Nephron progenitor cell (in vitro differentiated cells): ENCODE measurements around the gene FGF8.

Source experiments
- DNase-seq: peaks from one replicate; pipeline ENCODE4 v3.0.0; 2021
- H3K27ac Mint-ChIP-seq: 2 replicates; pipeline ENCODE4 v1.8.0; 2021; ENCODE audit warnings: mild to moderate bottlenecking, moderate library complexity, mixed read lengths
- H3K27me3 Mint-ChIP-seq: 2 replicates; pipeline ENCODE4 v1.8.0; 2021; ENCODE audit warnings: mild to moderate bottlenecking, low read depth, mixed read lengths; ENCODE audit not compliant: poor library complexity
- H3K36me3 Mint-ChIP-seq: 2 replicates; pipeline ENCODE4 v1.8.0; 2021; ENCODE audit warnings: low read depth, mixed read lengths
- H3K4me1 Mint-ChIP-seq: 2 replicates; pipeline ENCODE4 v1.8.0; 2021; ENCODE audit warnings: mixed read lengths
- H3K4me3 Mint-ChIP-seq: 2 replicates; pipeline ENCODE4 v1.8.0; 2021; ENCODE audit warnings: mild to moderate bottlenecking, moderate library complexity, mixed read lengths
- H3K9me3 Mint-ChIP-seq: 2 replicates; pipeline ENCODE4 v1.8.0; 2021; ENCODE audit warnings: mild to moderate bottlenecking, moderate library complexity, mixed read lengths
- CTCF ChIP-seq: fragments of 200-600 bp; sonication (generic); IDR thresholded peaks from 2 replicates; pipeline ENCODE4 v1.5.0; 2021; ENCODE audit warnings: antibody characterized with exemption

Gene FGF8

DNA sequence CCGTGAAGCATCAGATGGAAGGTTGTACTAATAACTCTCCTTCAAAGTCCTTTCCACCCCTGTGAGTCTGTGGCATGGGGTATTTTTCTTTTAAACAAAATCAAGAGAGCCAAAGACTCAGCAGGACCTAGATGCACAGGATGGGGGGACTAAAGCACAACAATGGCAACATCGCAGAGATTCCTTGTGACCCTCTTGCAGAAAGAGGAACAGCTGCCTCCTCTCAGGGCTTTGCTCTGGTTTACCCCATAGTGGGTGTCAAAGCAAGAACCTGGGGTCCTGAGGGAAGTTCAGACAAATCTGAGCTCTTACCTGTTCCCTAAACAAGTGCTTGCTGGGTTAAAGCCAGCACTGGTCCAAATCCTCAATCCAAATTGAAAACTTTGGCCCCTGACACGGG lies 39.2 kb downstream of the FGF8 start:
- DNase-seq = no peak
- H3K36me3 Mint-ChIP-seq = no peaks in the 10 kb centered on the region
- H3K4me1 Mint-ChIP-seq = peaks cover 17% of the 10 kb centered on the region
- H3K27me3 Mint-ChIP-seq = no peaks in the 10 kb centered on the region
- H3K9me3 Mint-ChIP-seq = no peaks in the 10 kb centered on the region
- no peak overlapping the region for H3K27ac Mint-ChIP-seq
- H3K4me3 Mint-ChIP-seq = no peak overlapping the region
- TF ChIP-seq CTCF = no peak

- DNase-seq = no peak
- Mint-ChIP-seq H3K27me3 (peaks cover 2% of the 10 kb centered on the region), H3K27ac (no peak overlapping the region), H3K9me3 (no peaks in the 10 kb centered on the region), H3K36me3 (no peaks in the 10 kb centered on the region), H3K4me3 (no peak overlapping the region), H3K4me1 (peaks cover 13% of the 10 kb centered on the region)
- TF ChIP-seq CTCF = no peak
These were observed 43.8 kb downstream of the FGF8 start for GRCh38 chr10:101732096-101732495.

DNA sequence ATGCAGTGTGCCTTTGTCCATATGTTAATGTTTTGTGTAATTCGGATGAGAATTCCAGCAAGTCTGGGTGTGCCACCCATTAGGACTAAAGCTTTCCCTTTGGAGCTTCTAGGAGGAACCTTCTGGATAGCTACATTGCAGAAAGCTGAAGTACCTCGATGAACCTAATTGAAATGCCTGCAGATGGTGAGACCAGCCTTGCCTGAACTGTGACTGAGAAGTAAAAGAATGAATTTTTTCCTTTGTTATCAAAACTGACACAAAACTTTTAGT lies 49.9 kb downstream of the FGF8 start:
- H3K4me1 Mint-ChIP-seq = peaks cover 45% of the 10 kb centered on the region
- no peaks in the 10 kb centered on the region for H3K9me3 Mint-ChIP-seq
- H3K27me3 Mint-ChIP-seq = peaks cover 2% of the 10 kb centered on the region
- no peak for TF ChIP-seq CTCF
- H3K27ac Mint-ChIP-seq = peak overlapping the region; percentile 83
- no peak for DNase-seq
- H3K4me3 Mint-ChIP-seq = no peak overlapping the region
- H3K36me3 Mint-ChIP-seq = no peaks in the 10 kb centered on the region

DNA sequence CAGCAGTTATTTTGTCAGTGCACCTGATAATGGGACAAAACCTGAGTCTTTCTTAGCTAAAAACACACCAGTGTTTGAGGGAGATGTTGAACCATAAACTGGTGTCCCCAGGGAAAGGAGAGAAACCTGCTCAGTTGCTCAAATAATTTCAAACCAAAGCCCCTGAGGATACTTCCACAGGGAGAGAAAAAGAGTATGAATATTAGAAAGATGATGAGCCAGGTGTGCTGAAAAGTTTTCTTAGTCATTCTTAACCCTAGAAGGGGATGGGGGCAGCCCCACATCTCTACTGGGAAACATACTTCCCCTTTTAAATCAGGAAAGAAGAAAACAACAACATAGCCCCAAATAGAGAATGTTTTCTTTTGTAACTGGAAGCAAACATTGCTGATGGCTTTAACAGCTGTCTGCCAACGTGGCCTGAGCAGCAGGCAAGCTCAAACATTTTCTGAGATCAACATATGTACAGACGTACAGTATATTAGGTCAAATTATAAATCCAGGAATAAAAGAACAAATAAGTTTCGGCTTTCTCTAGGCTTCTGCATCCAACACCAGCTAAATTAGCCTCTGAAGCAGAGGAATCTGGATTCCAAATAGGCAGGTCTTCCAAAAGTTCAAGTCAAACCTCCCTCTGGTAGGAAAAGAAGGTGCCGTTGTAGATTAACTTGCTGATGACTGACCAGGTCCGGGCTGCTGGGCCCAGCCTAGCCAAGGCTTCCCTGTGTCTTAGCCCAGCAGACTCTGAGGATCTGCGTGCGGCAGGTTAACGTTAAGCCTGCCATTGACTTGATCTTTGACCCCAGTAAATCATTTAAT lies 50.4 kb downstream of the FGF8 start:
- Mint-ChIP-seq H3K27ac (peak overlapping the region; percentile 83), H3K36me3 (no peaks in the 10 kb centered on the region), H3K27me3 (peaks cover 4% of the 10 kb centered on the region), H3K4me1 (peaks cover 48% of the 10 kb centered on the region), H3K4me3 (no peak overlapping the region), H3K9me3 (no peaks in the 10 kb centered on the region)
- no peak for DNase-seq
- TF ChIP-seq CTCF = no peak

DNA sequence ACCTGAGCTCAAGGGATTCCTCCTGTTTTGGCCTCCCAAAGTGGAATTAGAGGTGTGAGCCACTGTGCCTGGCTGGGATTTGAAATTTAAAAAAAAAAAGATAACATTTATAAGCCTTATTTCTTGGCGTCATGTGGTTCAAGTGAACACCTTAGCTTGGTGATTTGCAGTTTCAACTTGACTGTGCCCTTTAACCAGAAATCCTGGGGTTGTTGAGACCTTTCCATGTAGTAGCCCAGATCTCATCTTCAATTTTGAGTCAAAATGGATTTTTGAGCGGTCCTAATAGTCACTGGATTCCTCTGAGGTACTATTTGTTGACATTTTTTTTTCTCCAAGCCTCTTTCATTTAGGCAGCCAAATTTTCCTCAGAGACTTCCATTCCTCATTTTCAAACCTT lies 51.5 kb downstream of the FGF8 start:
- peaks cover 48% of the 10 kb centered on the region for H3K4me1 Mint-ChIP-seq
- DNase-seq = no peak
- no peaks in the 10 kb centered on the region for H3K36me3 Mint-ChIP-seq
- no peaks in the 10 kb centered on the region for H3K9me3 Mint-ChIP-seq
- peak overlapping the region; percentile 83 for H3K27ac Mint-ChIP-seq
- no peak for TF ChIP-seq CTCF
- H3K27me3 Mint-ChIP-seq = peaks cover 6% of the 10 kb centered on the region
- no peak overlapping the region for H3K4me3 Mint-ChIP-seq

GRCh38 chr10:101723176-101723575 lies 52.7 kb downstream of the FGF8 start:
- no peak overlapping the region for H3K4me3 Mint-ChIP-seq
- DNase-seq = no peak
- no peaks in the 10 kb centered on the region for H3K36me3 Mint-ChIP-seq
- peaks cover 48% of the 10 kb centered on the region for H3K4me1 Mint-ChIP-seq
- peak overlapping the region; percentile 61 for H3K27ac Mint-ChIP-seq
- H3K27me3 Mint-ChIP-seq = peaks cover 6% of the 10 kb centered on the region
- H3K9me3 Mint-ChIP-seq = no peaks in the 10 kb centered on the region
- no peak for TF ChIP-seq CTCF
